ENCODE data around the gene PLOD3.

- TF ChIP-seq POLR2AphosphoS5 (IDR thresholded peaks at IDR 0.05; ENCODE audit: low read depth, low read length), result no peak
- TF ChIP-seq POLR2A (IDR thresholded peaks at IDR 0.05; ENCODE audit: low read depth, low read length), result no peak
Observed at GRCh38 chr7:101201695-101202602, 15.4 kb downstream of the PLOD3 start.

All from GM12891 (cell line).